GM21576 (cell line): Measurements from ENCODE around the gene PLCE1.

Experiments used
- ATAC-seq: cut with Tn5 transposase; IDR thresholded peaks from one replicate; pipeline ENCODE4 v1.9.1; 2021; ENCODE audit warnings: mild to moderate bottlenecking, moderate library complexity; ENCODE audit not compliant: unreplicated experiment

The PLCE1 gene

GRCh38 chr10:93993414-93993781 lies 333 bp upstream of the PLCE1 start:
- no peak for ATAC-seq

- no peak for ATAC-seq
These were observed 689 bp downstream of the PLCE1 start for GRCh38 chr10:93994438-93994801.

- ATAC-seq, result no peak
These were observed 1.5 kb downstream of the PLCE1 start for GRCh38 chr10:93995182-93995581.

GRCh38 chr10:93995598-93996271 lies 2.0 kb downstream of the PLCE1 start:
- no peak for ATAC-seq

GRCh38 chr10:93996551-93996950 lies 2.8 kb downstream of the PLCE1 start:
- no peak for ATAC-seq

GRCh38 chr10:93997546-93997945 lies 3.8 kb downstream of the PLCE1 start:
- ATAC-seq, result no peak

GRCh38 chr10:93999401-93999851 lies 5.7 kb downstream of the PLCE1 start:
- ATAC-seq, result no peak

GRCh38 chr10:94000638-94001415 lies 7.1 kb downstream of the PLCE1 start:
- ATAC-seq, result no peak

- ATAC-seq, result no peak
These were observed 7.7 kb downstream of the PLCE1 start for GRCh38 chr10:94001416-94001810.

- no peak for ATAC-seq
These were observed 8.4 kb downstream of the PLCE1 start for GRCh38 chr10:94002156-94002555.

GRCh38 chr10:94003488-94003887 lies 9.8 kb downstream of the PLCE1 start:
- no peak for ATAC-seq

GRCh38 chr10:94005050-94005449 lies 11.3 kb downstream of the PLCE1 start:
- no peak for ATAC-seq

- no peak for ATAC-seq
These were observed 13.1 kb downstream of the PLCE1 start for GRCh38 chr10:94006591-94007550.

- ATAC-seq, result no peak
These were observed 14.8 kb downstream of the PLCE1 start for GRCh38 chr10:94008526-94008925.

GRCh38 chr10:94010116-94010515 lies 16.4 kb downstream of the PLCE1 start:
- no peak for ATAC-seq

GRCh38 chr10:94010886-94011285 lies 17.2 kb downstream of the PLCE1 start:
- ATAC-seq, result no peak

- no peak for ATAC-seq
These were observed 17.6 kb downstream of the PLCE1 start for GRCh38 chr10:94011296-94011695.

- no peak for ATAC-seq
These were observed 19.1 kb downstream of the PLCE1 start for GRCh38 chr10:94012834-94013233.

GRCh38 chr10:94013331-94013760 lies 19.6 kb downstream of the PLCE1 start:
- ATAC-seq, result no peak

GRCh38 chr10:94014304-94014703 lies 20.6 kb downstream of the PLCE1 start:
- ATAC-seq, result no peak
